ENCODE data around the gene NPIPB2.

The NPIPB2 gene

DNA sequence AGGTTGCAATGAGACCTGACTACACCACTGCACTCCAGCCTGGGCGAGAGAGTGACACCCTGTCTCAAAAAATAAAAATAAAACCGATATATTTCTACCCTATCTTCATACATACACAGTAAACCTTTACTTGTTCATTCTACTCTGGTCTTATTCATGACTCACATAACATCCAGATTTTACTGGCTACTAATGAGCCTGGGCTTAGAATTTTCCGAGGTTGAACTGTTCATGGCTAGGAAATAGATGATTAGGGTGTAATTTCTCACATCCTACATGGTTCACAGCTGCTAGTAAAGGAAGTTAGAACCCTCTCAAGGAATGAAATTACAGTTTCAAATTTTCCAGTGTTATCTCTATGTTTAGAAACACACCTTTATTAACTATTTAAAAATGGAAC is 40.8 kb downstream of the NPIPB2 start:
- peak; percentile 39 for DNase-seq (ENCODE audit: low spot score)

DNA sequence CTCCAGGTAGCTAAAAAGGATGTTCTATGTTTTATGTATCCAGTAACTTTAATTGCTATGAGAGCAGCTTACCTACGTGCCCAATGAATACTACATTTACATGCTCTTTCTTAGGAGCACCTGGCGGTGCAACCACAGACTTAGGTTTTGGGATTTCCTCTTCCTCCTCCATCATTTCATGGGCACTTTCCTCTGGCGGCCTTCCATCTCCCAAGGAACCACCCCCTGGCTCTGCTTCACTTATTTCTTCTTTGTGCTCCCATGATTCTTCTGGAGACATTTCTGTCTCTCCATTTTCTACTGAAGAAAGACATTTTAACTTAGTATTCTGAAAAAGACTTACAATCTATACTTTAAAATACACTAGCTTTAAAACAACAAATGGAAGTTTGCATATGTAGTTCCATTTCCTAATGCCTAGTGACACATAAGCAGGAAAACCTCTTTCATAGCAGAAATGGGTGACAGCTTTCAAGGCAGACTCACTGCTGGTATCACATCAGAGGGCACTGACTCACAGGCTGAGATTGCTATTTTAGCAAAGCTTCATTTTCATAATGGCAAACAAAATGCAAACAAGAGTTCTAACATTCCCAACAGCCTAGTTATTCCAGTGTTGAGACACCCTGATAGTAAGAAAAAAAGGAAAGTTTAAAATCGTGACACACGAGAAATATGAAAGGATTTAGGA is 45.2 kb downstream of the NPIPB2 start:
- DNase-seq (ENCODE audit: low spot score): peak; percentile 68

- DNase-seq (ENCODE audit: low spot score): no peak
Observed at GRCh38 chr16:11893571-11893970, 48.3 kb downstream of the NPIPB2 start.

GRCh38 chr16:11892761-11893160 is 49.1 kb downstream of the NPIPB2 start:
- DNase-seq (ENCODE audit: low spot score): no peak

- DNase-seq (ENCODE audit: low spot score): no peak
Observed at GRCh38 chr16:11890231-11890965, 51.4 kb downstream of the NPIPB2 start.

GRCh38 chr16:11886881-11887280 is 55.0 kb downstream of the NPIPB2 start:
- no peak for DNase-seq (ENCODE audit: low spot score)

DNA sequence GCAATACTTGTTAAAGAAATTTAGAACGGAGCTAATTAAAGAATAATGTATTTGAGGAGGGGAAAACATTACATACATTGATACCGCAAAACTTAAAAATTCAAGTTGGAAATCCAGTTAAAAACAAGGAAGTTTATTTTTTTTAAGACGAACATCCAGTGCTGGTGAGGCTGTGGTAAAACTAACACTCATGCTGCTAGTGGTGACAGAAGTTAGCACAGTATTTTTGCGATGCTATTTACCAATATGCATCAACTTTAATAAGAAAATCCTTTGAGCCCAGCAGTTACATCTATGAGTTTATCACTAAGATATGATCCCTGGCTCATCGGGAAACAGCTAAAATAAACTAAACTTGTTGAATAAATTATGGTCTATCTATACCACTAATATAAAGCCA is 57.8 kb downstream of the NPIPB2 start:
- DNase-seq (ENCODE audit: low spot score): no peak

DNA sequence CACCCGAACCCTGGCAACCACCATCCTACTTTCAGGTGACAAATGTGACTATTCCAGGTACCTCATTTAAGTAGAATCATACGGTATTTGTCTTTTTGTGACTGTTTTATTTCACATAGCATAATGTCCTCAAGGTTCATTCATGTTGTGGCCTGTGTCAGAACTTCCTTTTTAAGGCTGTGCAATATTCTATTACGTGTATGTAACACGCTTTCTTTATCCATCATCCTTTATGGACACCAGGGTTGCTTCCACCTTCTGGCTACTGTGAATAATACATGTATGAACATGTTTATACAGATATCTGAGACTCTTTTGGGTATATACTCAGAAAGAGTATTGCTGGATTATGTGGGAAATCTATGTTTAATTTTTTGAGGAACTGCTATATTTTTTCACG is 61.8 kb downstream of the NPIPB2 start:
- no peak for DNase-seq (ENCODE audit: low spot score)

DNA sequence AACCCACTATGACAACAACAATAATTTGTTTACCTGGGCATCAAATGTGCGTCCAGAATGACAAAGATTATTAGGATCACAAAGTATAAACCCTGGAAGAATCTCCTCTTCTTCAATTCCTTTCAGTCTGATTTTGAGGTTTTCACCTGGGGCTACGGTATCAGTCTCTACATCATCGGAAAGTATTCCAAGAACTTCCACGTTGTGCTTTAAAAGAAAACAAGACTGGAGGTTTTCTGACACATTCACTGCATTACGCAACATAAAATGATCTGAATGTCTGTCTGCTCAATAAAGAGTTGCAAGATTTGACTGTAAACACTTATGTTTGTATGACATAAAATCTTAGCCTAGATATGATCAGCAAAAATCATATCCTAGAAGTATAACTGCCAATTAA is 64.5 kb downstream of the NPIPB2 start:
- DNase-seq (ENCODE audit: low spot score): no peak
